ENCODE measurements around the gene KIF1C. TPM values are rescaled to one million over a fixed set of nuclear protein-coding genes. Genes with fewer than 3 reads are reported as not detected.

KIF1C gene
- total RNA-seq, 1 donor from 2014 or later: 143 TPM

GRCh38 chr17:4967539-4968485, 29.9 kb upstream of the KIF1C start, which contains the start of gene SPAG7:
Gene SPAG7, minus strand, starts transcription at chr17:4967817. Its CDS starts 13 bp downstream, at chr17:4967804.
- peak; percentile 90 for ATAC-seq
- peak; percentile 96 for DNase-seq (ENCODE audit: low spot score)
- intact Hi-C loops (cut with DNase I): no loop called here

- intact Hi-C loops (cut with DNase I): no loop called here
- no peak for ATAC-seq
- no peak for DNase-seq (ENCODE audit: low spot score)
Observed at GRCh38 chr17:4968486-4969046, 29.2 kb upstream of the KIF1C start.

DNA sequence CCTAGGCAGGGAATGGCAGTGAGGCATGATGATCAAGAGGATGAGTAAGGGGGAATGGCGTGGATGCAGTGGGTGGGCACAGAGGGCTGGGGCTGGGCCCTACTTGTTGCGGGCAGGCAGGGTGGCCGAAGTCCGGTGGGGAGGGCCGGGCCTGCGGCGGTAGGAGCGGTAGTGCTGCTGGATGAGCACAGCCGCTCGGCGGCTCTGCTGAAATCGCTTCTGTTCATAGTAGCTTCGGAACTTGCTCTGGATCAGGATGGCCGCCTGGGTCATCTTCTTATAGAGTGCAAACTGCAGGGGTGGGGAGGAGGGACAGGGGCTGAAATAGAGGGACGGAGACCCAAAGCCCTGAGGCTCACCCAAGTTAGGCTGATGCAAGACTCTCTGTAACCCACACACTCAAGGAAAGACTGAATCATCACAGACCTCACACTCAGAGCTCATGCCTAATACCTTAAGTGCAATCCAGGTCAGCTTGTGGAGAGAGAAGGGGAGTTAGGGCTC, 28.7 kb upstream of the KIF1C start:
- DNase-seq (ENCODE audit: low spot score): no peak
- intact Hi-C loops (cut with DNase I): no loop called here
- no peak for ATAC-seq

DNA sequence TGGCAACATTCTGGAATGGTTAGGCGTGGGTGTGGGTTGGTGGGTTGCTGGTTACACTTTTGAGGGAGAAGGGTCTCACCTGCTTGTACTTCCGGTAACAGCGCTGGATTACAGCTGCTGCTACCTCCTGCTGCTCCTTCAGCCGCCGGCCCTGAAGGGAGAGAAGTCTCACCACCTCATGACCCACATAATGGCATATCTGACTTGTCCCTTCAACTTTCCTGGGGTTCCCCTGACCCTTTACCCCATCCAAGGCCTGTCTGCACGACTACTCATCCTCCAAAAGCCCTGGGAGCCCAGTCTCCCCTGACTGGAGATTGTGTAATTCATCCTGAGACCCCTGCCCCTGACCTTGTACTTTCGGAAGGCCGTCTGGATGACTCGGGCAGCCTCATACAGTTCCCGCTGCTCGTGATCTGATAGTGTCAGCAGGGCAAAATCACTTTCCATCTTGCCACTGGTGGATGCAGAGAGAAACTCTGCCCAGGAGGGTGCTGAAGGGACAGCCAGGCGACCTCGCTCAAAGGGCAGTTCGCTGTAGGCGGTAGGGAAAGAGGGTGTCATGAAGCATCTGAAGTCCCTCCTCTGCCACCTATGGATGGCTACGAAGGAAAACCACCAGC, 28.1 kb upstream of the KIF1C start:
- ATAC-seq (no peak), DNase-seq (ENCODE audit: low spot score) (no peak)
- intact Hi-C loops (cut with DNase I): no loop called here

GRCh38 chr17:4970273-4970672, 27.5 kb upstream of the KIF1C start:
- ATAC-seq: no peak
- intact Hi-C loops (cut with DNase I): no loop called here

GRCh38 chr17:4971826-4972225, 25.9 kb upstream of the KIF1C start:
- ATAC-seq (no peak), DNase-seq (ENCODE audit: low spot score) (no peak)
- intact Hi-C loops (cut with DNase I): no loop called here

More at GRCh38 chr17:4970273-4970672, 27.5 kb upstream of the KIF1C start:
- no peak for DNase-seq (ENCODE audit: low spot score)

DNA sequence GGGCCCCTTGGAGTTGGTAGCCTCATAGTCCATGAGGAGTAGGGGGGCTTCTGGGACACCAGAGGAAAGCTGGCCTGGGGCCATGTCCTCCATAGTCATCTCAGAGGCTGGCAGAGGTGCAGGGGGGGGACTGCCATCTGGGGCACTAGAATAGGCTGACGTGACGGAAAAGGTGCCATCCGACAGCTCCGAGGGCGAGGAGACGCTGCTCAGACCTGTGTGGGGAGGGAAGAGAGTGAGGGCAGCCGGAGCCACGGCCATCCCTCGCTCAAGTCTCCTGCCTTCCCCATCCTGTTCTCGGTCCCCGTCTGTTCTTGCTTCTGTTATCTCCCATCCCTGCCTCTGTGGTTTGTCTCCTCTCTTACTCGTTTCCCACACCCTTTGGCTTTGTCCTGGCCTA, 25.4 kb upstream of the KIF1C start:
- intact Hi-C loops (cut with DNase I): no loop called here
- DNase-seq (ENCODE audit: low spot score) (no peak), ATAC-seq (no peak)

- ATAC-seq: no peak
- intact Hi-C loops (cut with DNase I): no loop called here
- no peak for DNase-seq (ENCODE audit: low spot score)
Observed at GRCh38 chr17:4972752-4973151, 25.0 kb upstream of the KIF1C start.

- no peak for ATAC-seq
- intact Hi-C loops (cut with DNase I): no loop called here
- DNase-seq (ENCODE audit: low spot score): no peak
Observed at GRCh38 chr17:4973256-4974114, 24.3 kb upstream of the KIF1C start.

GRCh38 chr17:4974115-4974670, 23.6 kb upstream of the KIF1C start:
- DNase-seq (ENCODE audit: low spot score): no peak
- ATAC-seq: no peak
- intact Hi-C loops (cut with DNase I): no loop called here

- DNase-seq (ENCODE audit: low spot score) (no peak), ATAC-seq (no peak)
- intact Hi-C loops (cut with DNase I): no loop called here
Observed at GRCh38 chr17:4978726-4979125, 19.0 kb upstream of the KIF1C start.

- intact Hi-C loops (cut with DNase I): no loop called here
- peak; percentile 51 for ATAC-seq
- no peak for DNase-seq (ENCODE audit: low spot score)
Observed at GRCh38 chr17:4980644-4981216, 17.0 kb upstream of the KIF1C start.

DNA sequence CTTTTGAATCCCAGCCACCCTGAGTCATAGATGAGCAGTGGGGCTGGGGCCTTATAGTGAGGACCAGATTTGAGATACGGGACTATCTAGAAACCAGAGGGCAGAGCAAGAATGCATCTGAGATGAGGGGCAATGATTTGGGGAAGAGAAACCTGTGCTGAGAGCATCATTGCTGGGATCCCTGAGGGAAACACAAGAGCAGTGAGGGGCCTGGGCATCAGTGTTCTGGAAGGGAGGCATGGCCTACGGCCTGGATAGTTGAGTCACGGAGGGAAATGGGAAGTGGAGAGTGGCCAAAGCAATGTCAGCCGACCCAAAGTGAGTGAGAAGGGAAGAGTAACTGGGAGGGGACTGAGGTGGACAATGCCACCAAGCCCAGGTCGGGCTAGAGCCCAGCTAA, 15.4 kb upstream of the KIF1C start:
- DNase-seq (ENCODE audit: low spot score) (no peak), ATAC-seq (no peak)
- intact Hi-C loops (cut with DNase I): no loop called here

GRCh38 chr17:4986403-4986802, 11.3 kb upstream of the KIF1C start:
- DNase-seq (ENCODE audit: low spot score) (no peak), ATAC-seq (peak; percentile 2)
- intact Hi-C loops (cut with DNase I): no loop called here

GRCh38 chr17:4986951-4987766, 10.6 kb upstream of the KIF1C start, which contains the start of gene CAMTA2:
Gene CAMTA2, minus strand, starts transcription at chr17:4987675. Its CDS starts 1,453 bp downstream, at chr17:4986222.
- DNase-seq (ENCODE audit: low spot score): peak; percentile 96
- peak; percentile 97 for ATAC-seq
- intact Hi-C loops (cut with DNase I): no loop called here

DNA sequence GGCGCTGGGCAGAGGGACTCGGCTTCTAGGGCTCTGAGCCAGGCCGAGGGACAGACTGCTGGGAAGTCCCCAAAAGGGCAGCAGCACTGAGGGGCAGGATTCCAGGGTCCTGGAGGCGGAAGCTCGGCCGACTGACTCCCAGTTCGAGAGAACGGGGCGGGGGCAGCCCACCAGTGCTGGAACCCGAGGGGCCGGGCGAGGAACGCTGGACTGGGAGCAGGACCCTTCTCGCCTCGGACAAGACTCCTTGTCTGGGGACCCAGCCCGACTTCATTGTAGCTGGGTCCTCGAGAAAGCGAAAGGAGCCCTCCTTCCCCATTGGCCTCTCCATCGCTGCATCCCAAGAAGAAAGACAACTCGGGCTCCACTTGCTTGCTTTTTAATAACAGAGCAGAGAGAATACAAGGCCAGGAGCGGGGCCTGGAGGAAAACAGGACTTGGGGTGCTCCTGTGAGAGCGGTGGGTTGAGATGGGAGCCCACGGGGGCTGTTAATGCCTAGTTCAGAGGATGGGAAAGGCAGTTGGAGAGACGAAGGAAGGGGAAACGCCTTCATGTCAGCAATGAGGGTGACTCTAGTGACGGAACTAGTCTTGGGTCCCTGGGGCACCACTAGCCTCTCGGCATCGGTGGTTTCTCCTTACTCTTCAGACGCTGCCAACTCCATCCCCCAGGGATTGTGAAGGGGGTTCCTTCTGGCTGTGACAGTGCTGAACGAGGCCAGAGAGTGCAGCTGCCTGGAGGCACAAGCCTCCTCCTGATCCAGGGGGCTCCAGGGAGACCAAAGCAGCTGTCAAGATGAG, 9.8 kb upstream of the KIF1C start:
- intact Hi-C loops (cut with DNase I): no loop called here
- peak; percentile 67 for DNase-seq (ENCODE audit: low spot score)
- peak; percentile 69 for ATAC-seq
